HG03565 (cell line): ENCODE results near the gene YWHAE.
"Not testable (repeated sequence)": the region's sequence is repeated elsewhere in the genome, so short reads cannot be mapped to it uniquely, and the experiment has no call there.

Experiments
- ATAC-seq: cut with Tn5 transposase; IDR thresholded peaks from one replicate; pipeline ENCODE4 v1.9.1; 2021; ENCODE audit warnings: mild to moderate bottlenecking, moderate library complexity; ENCODE audit not compliant: unreplicated experiment

YWHAE gene

DNA sequence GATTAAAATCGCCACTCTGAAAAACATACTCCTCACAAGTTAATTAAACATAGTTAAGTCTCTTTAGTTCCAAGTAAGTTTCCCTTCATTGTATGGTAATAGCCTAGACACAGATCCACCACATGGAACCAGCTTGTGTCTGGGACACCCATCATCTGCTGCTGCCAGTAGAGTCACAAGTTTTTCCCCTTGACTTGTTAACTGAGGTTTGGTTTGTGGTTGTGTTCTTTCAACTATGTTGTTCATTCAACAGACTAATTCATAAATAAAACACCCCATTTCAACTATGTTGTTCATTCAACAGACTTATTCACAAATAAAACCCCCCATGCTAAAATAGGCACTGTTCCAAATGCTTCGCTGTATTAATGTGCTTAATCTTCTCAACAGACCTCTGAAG is 24.4 kb downstream of the YWHAE start:
- no peak for ATAC-seq

DNA sequence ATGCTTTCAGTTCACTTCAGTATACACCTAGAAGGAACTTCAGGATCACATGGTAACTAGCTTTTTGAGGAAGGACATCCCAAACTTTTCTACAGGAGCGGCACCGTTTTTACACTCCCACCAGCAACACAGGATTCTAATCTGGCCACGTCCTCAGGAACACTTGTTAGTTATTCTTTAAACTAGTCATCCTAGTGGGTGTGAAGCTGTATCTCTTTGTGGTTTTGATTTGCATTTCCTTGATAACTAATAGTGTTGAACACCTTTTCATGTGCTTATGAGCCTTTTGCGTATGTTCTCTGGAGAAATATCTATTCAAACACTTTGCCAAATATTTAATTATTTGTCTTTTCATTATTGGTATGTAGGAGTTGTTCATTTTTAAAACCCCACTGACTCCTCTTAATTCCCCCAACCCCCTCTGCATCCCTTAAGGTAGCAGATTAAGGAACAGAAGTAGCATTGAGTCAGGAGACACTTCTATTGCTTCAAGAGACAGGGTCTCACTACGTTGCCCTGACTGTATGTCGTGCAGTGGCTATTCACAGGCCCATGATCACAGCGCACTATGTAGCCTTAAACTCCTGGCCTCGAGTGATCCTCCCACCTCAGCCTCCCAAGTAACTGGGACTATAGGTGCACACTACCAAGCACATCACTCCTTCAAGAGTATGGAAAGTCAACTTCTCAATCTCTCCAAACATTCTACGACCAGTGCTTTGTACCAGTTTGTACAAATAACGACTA is 25.4 kb downstream of the YWHAE start:
- ATAC-seq = no peak

GRCh38 chr17:1373707-1374237 is 26.2 kb downstream of the YWHAE start:
- ATAC-seq = no peak

DNA sequence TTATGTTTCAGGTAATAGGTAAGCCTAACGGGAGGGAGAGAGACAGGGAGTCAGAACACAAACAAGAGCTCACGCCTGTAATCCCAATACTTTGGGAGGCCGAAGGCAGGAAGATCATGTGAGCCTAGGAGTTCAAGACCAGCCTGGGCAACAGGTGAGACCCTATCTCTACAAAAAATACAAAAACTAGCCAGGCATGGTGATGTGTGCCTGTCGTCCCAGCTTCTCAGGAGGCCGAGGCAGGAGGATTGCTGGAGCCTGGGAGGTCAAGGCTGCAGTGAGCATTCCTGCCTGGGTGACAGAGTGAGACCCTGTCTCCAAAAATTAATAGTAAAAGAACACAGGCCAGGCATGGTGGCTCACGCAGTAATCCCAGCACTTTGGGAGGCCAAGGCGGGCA is 27.4 kb downstream of the YWHAE start:
- no peak for ATAC-seq

DNA sequence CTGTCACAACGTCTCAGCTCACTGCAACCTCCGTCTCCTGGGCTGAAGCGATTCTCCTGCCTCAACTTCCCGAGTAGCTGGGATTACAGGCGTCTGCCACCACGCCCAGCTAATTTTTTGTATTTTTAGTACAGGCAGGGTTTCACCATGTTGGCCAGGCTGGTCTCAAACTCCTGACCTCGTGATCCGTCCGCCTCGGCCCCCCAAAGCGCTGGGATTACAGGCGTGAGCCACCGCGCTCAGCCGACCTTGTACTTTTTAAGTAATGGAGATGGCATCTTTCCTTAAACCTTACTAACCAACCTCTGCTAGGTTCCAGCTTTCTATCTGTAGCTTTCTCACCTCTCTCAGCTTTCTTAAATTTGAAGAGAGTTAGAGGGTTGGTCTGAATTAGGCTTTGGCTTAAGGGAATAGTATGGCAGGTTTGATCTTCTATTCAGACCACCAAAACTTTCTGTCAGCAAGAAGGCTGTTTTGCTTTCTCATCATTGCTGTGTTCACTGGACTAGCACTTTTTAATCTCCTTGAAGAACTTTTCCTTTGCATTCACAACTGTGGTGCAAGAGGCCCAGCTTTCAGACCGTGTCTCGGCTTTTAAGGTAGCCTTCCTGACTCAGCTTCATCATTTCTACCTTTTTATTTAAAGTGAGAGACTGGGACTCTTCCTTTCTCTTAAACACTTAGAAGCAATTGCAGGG is 28.0 kb downstream of the YWHAE start:
- ATAC-seq = no peak

DNA sequence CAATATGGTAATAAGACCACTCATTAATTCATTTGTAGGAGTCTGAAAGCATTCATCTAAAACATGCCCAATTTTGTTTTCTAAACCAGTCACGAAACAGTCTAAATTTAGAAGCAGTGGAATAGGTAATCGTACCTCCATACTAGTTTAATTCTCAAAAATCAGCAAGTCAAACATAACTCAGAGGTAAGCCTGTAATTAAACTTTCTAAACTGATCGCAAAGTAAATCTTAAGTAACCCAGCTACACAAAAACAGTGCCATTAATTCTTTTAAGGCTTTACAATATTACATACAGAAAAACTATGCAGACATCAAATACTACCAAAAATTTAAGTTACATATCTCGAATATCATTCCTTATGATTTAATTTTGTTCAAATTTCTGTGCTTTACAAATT is 31.4 kb downstream of the YWHAE start:
- ATAC-seq = no peak

- no peak for ATAC-seq
These were observed 32.7 kb downstream of the YWHAE start for GRCh38 chr17:1367351-1367745.

GRCh38 chr17:1366234-1366633 is 33.8 kb downstream of the YWHAE start:
- ATAC-seq = no peak

DNA sequence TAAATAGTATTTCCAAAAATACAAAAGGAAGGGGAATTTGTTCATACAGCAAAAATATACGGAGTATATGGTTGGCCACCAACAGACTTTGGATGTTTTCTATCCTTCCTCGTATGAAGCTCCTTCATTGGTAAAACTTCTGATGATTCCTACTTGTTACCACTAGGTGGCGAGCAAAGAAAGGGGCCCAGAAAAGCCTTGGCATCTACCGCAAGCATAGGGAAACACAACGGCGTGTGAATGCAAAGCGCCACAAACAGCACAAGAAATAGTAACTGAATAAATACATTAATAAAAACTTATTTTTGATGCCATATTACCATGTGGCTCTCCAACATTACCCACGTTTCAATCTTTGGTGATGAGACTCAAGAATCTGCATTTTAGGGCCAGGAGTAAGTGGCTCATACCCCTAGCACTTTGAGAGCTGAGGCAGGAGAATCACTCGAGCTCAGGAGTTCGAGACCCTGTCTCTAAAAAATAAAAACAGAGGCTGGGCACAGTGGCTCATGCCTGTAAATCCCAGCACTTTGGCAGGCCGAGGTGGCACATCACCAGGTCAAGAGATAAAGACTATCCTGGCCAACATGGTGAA is 34.5 kb downstream of the YWHAE start:
- ATAC-seq = no peak

DNA sequence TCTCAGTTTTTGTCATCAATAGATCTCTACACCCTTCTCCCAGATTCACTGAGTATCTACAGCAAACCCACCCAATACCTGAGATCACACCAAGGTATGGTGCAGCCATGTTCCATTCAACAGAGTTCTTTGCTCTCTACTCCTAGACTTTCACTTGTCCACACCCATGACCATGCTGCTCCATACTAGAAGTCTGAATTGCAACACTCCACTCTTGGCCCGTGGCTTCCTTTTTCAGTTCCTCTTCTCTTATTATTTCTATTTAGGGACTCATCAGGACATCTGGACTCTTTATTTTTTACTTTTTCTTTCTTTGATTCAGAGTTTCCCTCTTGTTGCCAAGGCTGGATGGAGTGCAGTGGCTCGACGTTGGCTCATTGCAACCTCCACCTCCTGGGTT is 37.1 kb downstream of the YWHAE start:
- ATAC-seq = no peak

- no peak for ATAC-seq
These were observed 37.8 kb downstream of the YWHAE start for GRCh38 chr17:1362065-1362848.

DNA sequence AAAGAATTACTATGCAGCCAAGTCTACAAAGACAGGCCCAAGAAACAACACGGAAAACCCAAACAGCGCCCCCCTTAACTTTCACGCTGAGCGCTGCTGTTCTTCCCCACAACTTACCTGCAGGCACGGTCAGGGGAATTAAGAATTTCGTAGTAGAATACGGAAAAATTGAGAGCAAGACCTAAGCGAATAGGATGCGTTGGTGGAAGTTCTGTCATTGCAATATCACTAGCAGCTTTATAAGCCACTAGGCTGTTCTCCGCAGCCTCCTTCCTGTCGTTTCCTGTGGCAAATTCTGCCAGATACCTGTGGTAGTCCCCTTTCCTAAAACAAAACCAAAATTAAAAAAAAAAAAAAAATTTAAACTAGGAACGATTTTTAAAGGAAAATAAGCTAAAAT is 39.0 kb downstream of the YWHAE start:
- no peak for ATAC-seq

- ATAC-seq = not testable (repeated sequence)
These were observed 39.7 kb downstream of the YWHAE start for GRCh38 chr17:1360315-1360714.

- no peak for ATAC-seq
These were observed 46.0 kb downstream of the YWHAE start for GRCh38 chr17:1354030-1354429.

GRCh38 chr17:1352530-1352929 is 47.5 kb downstream of the YWHAE start:
- ATAC-seq = not testable (repeated sequence)

DNA sequence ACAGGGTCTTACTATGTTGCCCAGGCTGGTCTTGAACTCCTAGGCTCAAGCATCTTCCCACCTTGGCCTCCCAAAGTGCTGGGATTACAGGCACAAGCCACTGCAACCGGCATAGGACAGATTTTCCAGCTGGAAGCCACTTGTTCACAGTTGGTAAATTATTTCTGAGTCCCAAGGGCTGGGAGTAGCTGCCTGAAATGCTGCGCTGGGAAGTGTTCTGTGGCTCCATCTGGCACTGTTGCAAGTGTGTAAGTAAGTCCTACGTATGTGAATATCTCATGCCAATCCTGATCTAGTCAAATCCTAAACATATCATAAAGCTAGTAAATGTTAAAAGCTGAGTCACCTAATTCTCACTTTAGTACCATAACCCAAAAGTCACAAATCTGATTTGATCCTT is 48.1 kb downstream of the YWHAE start:
- ATAC-seq = no peak

DNA sequence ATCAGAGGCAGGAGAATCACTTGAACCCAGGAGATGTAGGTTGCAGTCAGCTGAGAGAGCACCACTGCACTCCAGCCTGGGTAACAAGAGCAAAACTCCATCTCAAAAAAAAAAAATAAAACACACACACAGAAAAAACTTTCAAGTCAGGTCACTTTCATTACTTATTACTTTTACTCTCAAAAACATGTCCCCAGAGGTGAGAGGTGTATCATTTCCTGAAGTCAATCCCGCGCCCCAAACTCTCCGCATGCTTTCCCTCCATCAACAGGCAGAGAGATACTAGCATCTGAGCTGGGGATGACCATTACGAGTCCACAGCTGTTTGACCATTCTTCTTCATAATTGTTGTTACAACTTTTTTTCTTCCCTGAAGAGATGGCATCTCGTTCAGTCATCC is 48.7 kb downstream of the YWHAE start:
- no peak for ATAC-seq

DNA sequence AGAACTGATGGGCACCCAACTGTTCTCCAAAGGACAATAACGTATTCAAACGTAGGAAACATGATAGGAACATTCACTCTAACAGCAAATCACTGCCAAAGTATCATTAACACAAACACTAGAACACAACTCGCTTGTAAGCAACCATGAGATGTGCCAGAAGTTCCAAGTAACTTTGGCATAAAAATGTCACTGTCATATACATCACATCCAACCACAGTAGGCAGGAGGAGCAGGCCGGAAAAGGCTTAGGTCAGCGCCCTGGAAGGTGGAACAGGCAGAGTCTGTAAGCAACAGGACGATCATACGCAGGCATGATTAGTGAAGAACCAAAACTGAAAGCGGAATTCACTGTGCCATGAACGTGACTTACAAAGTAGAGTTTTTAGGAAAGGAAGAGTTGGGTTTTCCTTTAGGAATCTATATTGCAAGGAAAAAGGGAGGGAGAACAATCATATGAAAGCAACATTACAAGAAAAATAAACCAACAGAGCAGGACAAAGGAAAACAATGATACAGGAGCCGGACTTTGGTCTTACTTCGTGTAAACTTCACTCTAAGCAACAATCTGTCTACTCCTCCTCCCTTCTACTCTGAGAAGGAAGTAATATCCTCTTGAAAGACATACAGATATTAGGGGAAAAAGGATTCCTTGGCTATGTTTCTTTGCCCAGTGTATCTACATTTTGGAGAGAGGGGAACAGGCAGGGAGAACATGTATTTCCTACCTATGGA is 52.3 kb downstream of the YWHAE start:
- no peak for ATAC-seq

GRCh38 chr17:1344521-1344920 is 55.5 kb downstream of the YWHAE start:
- ATAC-seq = no peak

GRCh38 chr17:1343554-1343953 is 56.5 kb downstream of the YWHAE start:
- no peak for ATAC-seq

DNA sequence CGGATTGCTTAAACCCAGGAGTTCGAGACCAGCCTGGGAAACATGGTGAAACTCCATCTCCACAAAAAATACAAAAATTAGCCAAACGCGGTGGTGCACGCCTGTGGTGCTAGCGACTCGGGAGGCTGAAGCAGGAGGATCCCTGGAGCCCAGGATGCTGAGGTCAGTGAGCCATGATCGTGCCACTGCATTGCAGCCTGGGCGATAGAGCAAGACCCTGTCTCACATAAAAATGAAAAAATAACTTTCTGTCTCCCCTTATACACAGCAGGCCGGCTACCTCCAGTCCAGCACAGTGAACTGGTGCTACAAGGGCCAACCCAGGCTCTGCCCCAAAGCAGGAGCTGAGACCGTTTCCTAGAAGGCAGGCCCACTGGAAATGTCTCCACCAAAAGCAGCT is 59.7 kb downstream of the YWHAE start:
- ATAC-seq = no peak
